ENCODE results near the gene SURF2. TPM values are rescaled to one million over a fixed set of nuclear protein-coding genes. Genes with fewer than 3 reads are reported as not detected.

The SURF2 gene
- polyA plus RNA-seq, 1 donor from 2014 or later, result 34.7 TPM

- Mint-ChIP-seq H3K4me3 (peak overlapping the region in 2 of 4 donors; percentile 43 to 58), H3K4me1 (peaks cover 25 to 48% (median 41%) of the 10 kb centered on the region in 3 donors), H3K27ac (no peak overlapping the region), H3K36me3 (peaks cover 15% of the 10 kb centered on the region), H3K27me3 (no peaks in the 10 kb centered on the region), H3K9me3 (no peaks in the 10 kb centered on the region)
Observed at GRCh38 chr9:133344979-133345378, 11.4 kb upstream of the SURF2 start.

DNA sequence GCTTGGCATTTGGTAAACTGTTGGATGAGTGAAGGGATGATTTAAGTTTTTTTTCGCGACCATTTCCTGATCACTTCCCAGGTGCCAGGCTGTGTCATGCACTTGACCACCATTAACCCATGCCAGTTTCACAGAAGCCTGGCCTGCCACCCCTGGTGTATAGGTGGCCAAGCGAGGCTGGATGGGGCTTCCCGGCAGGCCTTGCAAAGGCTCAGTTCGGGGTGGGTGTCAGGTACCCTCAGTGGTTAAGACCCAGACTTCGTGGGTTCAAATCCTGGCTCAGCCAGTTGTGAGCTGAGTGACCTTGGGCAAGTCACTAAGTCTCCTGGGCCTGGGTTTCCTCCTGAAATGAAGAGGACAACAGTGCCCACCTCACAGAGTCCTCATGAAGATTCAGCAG, 10.8 kb upstream of the SURF2 start:
- no peak overlapping the region for H3K27ac Mint-ChIP-seq
- peaks cover 19 to 42% (median 35%) of the 10 kb centered on the region in 3 donors for H3K4me1 Mint-ChIP-seq
- H3K36me3 Mint-ChIP-seq, result peaks cover 9% of the 10 kb centered on the region
- no peaks in the 10 kb centered on the region for H3K9me3 Mint-ChIP-seq
- no peaks in the 10 kb centered on the region for H3K27me3 Mint-ChIP-seq
- peak overlapping the region in 1 of 4 donors; percentile 88 for H3K4me3 Mint-ChIP-seq

- Mint-ChIP-seq H3K4me1 (peaks cover 14 to 36% (median 30%) of the 10 kb centered on the region in 3 donors), H3K27me3 (no peaks in the 10 kb centered on the region), H3K9me3 (no peaks in the 10 kb centered on the region), H3K36me3 (peaks cover 6% of the 10 kb centered on the region), H3K27ac (peak overlapping the region; percentile 87 to 99 (median 93)), H3K4me3 (peak overlapping the region; percentile 87 to 96 (median 91))
Observed at GRCh38 chr9:133346021-133346785, 10.1 kb upstream of the SURF2 start.

DNA sequence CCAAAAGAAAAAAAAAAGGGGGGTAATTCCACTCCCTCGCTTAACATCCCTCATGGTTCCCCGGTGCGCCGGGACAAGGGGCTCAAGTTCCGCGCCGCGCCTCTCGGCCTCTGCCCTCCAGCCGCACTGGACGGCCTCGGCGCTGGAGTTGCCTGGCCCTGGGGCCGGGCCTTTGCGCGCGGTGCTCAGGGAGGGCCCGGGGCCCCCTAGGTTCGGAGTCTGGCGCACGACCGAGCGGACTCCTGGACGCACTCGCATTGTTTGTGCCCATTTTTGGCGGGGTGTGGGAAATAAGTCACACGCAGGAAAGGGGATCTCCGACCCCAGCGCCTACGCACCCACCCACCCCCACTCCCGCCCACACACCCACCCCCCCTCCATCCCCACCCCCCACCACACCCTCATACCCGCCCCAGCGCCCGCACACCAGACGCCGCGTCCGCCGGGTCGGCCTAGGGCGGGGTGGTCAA, 8.8 kb upstream of the SURF2 start:
- no peaks in the 10 kb centered on the region for H3K9me3 Mint-ChIP-seq
- peak overlapping the region; percentile 95 to 100 (median 98) for H3K4me3 Mint-ChIP-seq
- H3K27ac Mint-ChIP-seq, result peak overlapping the region; percentile 87 to 99 (median 98)
- H3K36me3 Mint-ChIP-seq, result peaks cover 5% of the 10 kb centered on the region
- no peaks in the 10 kb centered on the region for H3K27me3 Mint-ChIP-seq
- H3K4me1 Mint-ChIP-seq, result peaks cover 17 to 28% (median 25%) of the 10 kb centered on the region in 3 donors

GRCh38 chr9:133347985-133348717, 8.2 kb upstream of the SURF2 start, which contains the start of the genes MED22 and RPL7A:
TSS of gene MED22 (minus strand) at chr9:133348131. CDS start at chr9:133346662, 1,469 bp downstream.
TSS of gene RPL7A (plus strand) at chr9:133348218. CDS start at chr9:133348244, 26 bp downstream.
- Mint-ChIP-seq H3K4me3 (peak within 1 kb of the TSS; percentile 95 to 100 (median 98)), H3K9me3 (no peaks in the 10 kb centered on the region), H3K36me3 (peaks cover 5% of the 10 kb centered on the region), H3K27me3 (no peaks in the 10 kb centered on the region), H3K4me1 (peaks cover 17 to 29% (median 23%) of the 10 kb centered on the region in 3 donors), H3K27ac (peak within 1 kb of the TSS; percentile 87 to 99 (median 98))

GRCh38 chr9:133348718-133349573, 7.4 kb upstream of the SURF2 start:
- H3K27ac Mint-ChIP-seq, result peak overlapping the region; percentile 85 to 98 (median 97)
- no peaks in the 10 kb centered on the region for H3K9me3 Mint-ChIP-seq
- peaks cover 17 to 31% (median 23%) of the 10 kb centered on the region in 3 donors for H3K4me1 Mint-ChIP-seq
- peaks cover 5% of the 10 kb centered on the region for H3K36me3 Mint-ChIP-seq
- no peaks in the 10 kb centered on the region for H3K27me3 Mint-ChIP-seq
- peak overlapping the region; percentile 95 to 100 (median 98) for H3K4me3 Mint-ChIP-seq

DNA sequence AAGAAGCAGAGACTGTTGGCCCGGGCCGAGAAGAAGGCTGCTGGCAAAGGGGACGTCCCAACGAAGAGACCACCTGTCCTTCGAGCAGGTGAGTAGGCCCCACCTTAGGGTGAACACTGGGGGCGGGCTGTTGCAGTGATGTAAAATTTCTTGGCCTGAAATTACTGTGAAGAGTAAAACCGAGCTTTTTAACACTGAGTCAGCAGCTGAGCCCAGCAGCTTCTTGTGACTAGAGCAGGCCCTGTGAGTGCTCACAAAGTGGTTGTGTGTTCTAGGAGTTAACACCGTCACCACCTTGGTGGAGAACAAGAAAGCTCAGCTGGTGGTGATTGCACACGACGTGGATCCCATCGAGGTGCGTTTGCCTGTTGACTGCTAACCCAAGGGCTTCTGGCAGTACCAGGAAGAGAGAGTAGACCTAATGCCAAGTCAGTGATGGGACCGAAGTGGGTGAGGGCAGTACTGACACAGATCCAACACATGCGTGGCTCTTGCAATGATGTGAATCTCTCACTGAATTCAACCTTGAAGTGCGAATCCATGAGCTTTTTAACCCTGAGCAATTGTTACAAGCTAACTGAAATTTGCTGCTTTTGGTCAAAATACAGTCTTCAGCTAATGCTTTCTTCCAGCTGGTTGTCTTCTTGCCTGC, 6.3 kb upstream of the SURF2 start:
- H3K36me3 Mint-ChIP-seq, result peaks cover 5% of the 10 kb centered on the region
- peak overlapping the region in 2 of 4 donors; percentile 72 to 95 for H3K4me3 Mint-ChIP-seq
- H3K27me3 Mint-ChIP-seq, result no peaks in the 10 kb centered on the region
- H3K9me3 Mint-ChIP-seq, result no peaks in the 10 kb centered on the region
- H3K4me1 Mint-ChIP-seq, result peaks cover 17 to 35% (median 26%) of the 10 kb centered on the region in 3 donors
- peak overlapping the region in 1 of 3 donors; percentile 85 for H3K27ac Mint-ChIP-seq

GRCh38 chr9:133351526-133351907, 4.8 kb upstream of the SURF2 start:
- Mint-ChIP-seq H3K4me1 (peaks cover 17 to 31% (median 24%) of the 10 kb centered on the region in 3 donors), H3K27ac (peak overlapping the region in 1 of 3 donors; percentile 92), H3K4me3 (peak overlapping the region in 1 of 4 donors; percentile 95), H3K27me3 (no peaks in the 10 kb centered on the region), H3K36me3 (peaks cover 5% of the 10 kb centered on the region), H3K9me3 (no peaks in the 10 kb centered on the region)

- Mint-ChIP-seq H3K9me3 (no peaks in the 10 kb centered on the region), H3K27ac (peak overlapping the region in 1 of 3 donors; percentile 92), H3K36me3 (peaks cover 5% of the 10 kb centered on the region), H3K4me1 (peaks cover 17 to 25% (median 18%) of the 10 kb centered on the region in 3 donors), H3K4me3 (peak overlapping the region in 3 of 4 donors; percentile 32 to 95 (median 57)), H3K27me3 (no peaks in the 10 kb centered on the region)
Observed at GRCh38 chr9:133351908-133352634, 4.3 kb upstream of the SURF2 start.

- Mint-ChIP-seq H3K9me3 (no peaks in the 10 kb centered on the region), H3K4me1 (peaks cover 16 to 30% (median 20%) of the 10 kb centered on the region in 3 donors), H3K4me3 (peak overlapping the region in 1 of 4 donors; percentile 95), H3K27me3 (no peaks in the 10 kb centered on the region), H3K27ac (peak overlapping the region in 2 of 3 donors; percentile 71 to 92), H3K36me3 (peaks cover 5% of the 10 kb centered on the region)
Observed at GRCh38 chr9:133352635-133353340, 3.6 kb upstream of the SURF2 start.

- H3K4me3 Mint-ChIP-seq, result peak overlapping the region in 1 of 4 donors; percentile 95
- H3K4me1 Mint-ChIP-seq, result peaks cover 11 to 27% (median 23%) of the 10 kb centered on the region in 3 donors
- no peaks in the 10 kb centered on the region for H3K9me3 Mint-ChIP-seq
- H3K36me3 Mint-ChIP-seq, result peaks cover 3% of the 10 kb centered on the region
- H3K27ac Mint-ChIP-seq, result peak overlapping the region in 1 of 3 donors; percentile 92
- H3K27me3 Mint-ChIP-seq, result no peaks in the 10 kb centered on the region
Observed at GRCh38 chr9:133353548-133353947, 2.8 kb upstream of the SURF2 start.

GRCh38 chr9:133354766-133355165, 1.6 kb upstream of the SURF2 start:
- Mint-ChIP-seq H3K27me3 (no peaks in the 10 kb centered on the region), H3K4me1 (peaks cover 3 to 20% (median 11%) of the 10 kb centered on the region in 3 donors), H3K9me3 (no peaks in the 10 kb centered on the region), H3K36me3 (no peaks in the 10 kb centered on the region), H3K27ac (peak overlapping the region; percentile 59 to 92 (median 83)), H3K4me3 (peak overlapping the region in 3 of 4 donors; percentile 75 to 95 (median 85))
